HG03139 (cell line): ENCODE results near the gene FAM180A.
"Not testable (repeated sequence)": the region's sequence is repeated elsewhere in the genome, so short reads cannot be mapped to it uniquely, and the experiment has no call there.

Experiments used
- ATAC-seq: cut with Tn5 transposase; IDR thresholded peaks from one replicate; pipeline ENCODE4 v1.9.1; 2021; ENCODE audit not compliant: unreplicated experiment

FAM180A gene

DNA sequence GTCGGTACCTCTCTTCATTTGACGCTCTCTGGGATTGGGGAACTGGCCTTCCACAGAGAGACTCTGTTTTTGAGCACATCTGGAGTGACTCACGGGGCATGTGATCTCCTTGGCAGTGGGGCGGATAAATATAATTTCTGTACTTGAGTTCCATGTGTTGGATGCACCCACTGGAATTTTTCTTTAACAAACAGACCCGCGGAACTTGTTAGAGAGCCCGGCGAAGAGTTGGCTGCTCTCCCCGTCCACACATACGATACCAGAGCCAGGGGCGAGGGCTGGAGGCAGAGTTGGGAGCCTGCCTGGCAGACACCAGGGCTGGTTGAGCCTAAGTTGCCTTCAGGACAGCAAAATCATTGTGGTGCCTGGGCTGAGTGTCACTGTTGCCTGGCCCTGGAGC is at the start of gene FAM180A:
Gene FAM180A, minus strand, starts transcription at position 44 of the 400 bp plus-strand sequence. CDS start 233 bp downstream, outside the sequence.
- no peak for ATAC-seq

DNA sequence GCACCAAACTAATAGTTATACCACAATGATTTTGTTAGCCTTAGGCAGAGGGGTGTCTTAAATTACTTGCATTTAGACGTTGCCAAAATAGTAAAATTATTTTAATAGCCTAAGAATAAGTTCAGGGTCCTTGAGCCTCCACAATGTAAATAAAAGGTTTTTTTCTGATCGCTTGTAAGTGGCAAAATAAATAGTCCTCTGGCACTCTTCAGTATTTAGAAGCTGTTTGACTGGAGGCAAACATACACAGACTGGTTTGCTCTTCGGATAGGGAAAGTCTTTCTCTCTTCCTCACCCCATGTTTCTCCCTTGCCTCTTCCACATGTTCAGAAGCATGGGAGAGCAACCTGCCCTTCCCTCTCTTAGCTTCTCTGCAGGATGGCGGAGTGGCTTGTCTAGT is 49.5 kb upstream of the FAM180A start:
- no peak for ATAC-seq

DNA sequence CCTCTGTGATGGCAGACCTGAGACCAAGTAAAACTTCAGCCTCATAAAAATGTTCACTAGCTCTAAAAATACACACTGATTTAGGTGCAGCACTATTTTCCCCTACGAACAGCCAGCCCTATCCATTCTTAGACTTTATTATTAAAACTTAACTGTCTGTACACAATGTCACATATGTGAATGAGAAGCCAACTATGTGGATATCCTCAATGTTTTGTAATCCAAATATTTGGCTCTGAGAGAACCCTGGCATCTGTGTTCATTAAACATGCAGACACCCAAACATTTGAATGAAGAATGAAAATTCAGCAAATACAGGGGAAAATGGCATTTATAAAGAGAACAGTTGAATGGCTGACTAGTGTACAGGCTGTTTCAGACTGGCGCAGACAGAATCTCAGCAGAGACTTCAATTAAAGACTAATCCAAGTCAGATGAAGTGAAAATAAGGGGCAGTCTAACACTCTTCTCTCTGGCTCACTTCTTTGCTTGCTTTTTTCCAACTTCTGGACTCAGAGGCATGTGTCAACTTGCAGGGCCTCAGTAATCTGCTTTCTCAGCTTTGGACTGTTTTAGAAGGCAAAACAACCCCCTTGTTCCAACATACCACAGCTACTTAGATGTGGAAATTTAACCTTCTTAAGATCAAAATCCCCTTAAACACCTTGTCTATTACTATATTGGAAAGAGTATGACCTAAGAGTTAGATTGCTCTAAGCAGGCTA is 47.4 kb upstream of the FAM180A start:
- no peak for ATAC-seq

DNA sequence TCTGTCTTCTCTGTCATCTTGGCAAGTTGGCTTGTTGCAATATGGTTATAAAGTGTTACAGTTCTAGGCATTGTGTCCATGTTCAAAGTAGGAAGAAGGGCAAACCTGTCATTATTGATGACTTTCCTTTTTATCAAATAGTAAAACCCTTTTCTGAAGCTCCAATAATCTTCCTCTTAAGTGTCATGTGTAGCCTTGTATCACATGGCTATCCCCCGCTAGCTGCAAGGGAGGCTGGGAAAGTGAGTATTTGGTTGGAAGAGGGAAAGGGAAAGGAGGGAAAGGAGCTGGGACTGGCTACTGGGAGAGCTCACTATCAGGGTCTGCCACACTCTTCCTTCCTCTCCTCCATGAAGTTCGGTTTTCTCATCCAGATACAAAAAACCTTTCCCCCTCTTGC is 45.2 kb upstream of the FAM180A start:
- ATAC-seq, result no peak

DNA sequence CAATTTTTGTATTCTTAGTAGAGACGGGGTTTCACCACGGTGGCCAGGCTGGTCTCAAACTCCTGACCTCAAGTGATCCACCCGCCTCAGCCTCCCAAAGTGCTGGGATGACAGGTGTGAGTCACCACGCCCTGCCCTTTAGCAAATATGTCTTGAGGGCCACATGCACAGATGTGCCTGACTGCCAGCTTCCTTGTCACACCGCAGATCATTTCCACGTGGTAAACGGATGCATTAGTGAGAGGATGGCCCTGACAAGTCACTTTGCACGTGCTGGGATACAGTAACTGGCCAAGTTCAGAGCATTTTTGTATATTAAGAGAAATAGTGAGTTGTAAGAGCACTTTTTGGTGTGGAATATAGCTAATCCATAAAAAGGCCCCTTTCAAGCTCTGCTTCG is 44.3 kb upstream of the FAM180A start:
- ATAC-seq, result no peak

DNA sequence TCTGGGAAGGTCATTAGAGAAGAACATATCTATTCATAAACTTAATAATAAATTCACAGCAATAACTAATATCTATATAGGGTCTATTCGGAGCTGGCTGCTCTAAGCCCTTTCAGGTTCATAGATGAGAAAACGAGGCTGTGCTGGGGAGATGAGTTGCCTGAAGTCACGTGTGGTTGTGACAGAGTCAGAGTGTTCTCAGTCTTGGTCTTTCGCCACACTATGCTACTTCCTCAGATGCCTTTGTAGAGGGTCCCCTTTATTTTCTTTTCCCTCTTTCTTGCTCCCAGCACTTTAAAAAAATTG is 43.7 kb upstream of the FAM180A start:
- ATAC-seq, result no peak

DNA sequence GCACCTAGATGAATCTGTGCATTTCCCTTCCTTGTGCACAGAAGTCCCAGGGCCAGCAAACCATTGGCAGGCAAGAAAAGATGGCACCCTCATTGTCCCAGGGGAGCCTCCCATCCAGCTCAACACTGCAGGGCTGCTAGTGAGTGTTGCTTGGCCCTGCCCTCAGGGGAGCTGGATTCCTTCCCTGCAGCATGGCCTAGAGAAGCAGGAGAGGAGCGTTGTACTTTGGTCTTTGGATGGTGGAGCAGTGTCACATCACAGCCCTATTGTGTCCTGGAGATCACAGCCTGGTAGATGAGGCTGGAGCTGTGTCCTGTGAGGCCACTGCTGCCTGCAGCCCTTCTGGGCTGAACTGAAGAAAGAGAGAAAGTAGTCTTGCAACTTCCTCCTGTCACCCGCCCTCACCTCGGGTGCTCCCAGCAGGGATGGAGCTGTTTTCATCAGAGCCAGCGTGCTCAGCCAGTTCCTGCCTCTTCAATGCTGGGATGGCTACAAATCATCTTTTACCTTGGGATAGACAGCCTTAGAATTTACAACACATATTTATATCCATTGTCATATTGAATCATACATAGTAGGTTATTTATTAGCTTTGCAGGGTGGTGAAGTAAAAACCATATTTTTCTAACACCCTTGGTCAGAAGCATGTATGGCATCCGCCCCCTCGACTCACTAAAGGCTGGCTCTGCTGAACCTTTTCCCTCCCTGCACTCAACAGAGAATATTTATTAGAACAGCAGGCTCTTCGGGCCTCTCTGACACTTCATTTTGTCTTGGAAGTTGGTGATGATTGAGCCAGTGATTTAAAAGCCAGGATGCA is 43.1 kb upstream of the FAM180A start:
- no peak for ATAC-seq

DNA sequence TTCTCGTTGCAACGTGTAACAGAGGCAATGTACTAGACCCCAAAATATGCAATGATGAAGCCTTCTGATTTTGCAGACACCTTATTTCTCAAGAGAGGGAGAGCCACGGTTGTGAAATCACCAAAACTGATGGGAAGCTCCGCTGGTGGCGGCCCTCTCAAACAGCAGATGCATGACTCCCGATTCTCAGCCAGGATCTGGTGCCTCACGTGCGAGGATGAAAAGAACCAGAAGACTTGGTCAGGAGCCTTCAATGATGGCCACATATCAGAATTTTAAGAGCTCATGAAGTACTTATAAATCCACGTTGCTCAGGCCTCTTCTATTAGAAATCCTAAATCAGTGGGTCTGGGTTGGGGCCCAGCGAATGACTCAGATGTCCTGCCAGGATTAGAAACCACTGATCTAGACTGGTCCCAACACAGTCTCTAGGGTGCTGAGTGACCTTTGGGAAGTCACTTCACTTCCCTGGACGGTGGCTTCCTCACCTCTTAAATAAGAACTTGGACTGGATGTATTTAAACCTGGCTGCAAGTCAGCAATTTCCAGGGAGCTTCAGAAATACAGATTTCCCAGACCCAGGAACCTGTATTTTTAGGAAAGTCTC is 41.9 kb upstream of the FAM180A start:
- ATAC-seq, result no peak

DNA sequence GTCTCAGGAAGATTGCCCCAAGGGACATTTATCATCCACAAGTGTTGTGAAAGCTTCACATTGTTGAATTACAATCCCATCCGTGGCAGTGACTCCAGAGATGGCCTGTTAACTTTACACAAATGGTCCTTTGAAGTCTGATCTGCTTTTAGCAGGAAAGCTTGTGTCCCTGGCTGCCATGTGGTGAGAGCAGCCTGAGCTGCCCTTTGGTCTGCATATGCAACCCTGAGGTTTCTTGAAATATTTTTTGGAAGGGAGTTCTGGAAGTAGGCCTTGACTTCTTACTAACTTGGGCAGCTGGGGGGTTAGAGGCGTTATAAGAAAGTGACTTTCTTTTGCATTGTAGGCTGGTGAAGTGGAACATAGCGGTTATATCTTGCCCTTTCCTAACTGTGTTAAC is 41.3 kb upstream of the FAM180A start:
- ATAC-seq, result no peak

DNA sequence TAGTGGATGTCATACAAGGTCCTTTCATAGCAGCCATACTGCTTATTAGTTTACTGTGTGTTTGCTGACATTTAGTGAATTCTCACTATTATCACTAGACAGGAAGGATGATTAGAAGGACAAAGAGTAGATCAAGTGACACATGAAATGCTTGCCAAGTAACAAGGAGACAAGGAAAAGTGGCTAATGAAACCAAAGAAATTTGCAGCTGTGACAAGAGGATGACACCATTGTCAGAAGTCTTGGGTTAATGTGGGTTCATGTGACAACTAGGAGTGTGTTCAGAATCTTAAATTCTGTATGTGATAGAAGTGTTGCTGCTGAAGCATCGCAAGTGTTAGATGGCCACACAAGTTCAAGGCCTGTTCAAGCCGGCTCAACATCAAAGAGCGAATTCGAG is 40.8 kb upstream of the FAM180A start:
- ATAC-seq, result no peak

DNA sequence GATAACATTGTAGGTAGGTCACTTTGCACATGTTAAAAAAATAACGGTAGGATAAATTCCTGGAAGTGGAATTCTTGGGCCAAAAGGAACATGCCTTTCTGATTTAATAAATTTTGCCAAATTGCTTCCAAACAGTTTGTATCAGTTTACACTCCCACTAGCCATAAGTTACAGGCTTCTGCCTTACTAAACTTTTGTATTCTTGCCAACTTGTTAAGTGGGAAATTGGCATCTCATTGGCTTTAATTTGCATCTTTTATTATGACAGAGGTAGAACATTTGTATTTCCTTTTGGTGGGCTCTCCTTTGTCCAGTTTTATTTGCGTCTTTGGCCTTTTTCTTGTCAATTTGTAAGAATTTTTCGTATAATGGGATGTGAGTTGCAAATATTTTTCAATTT is 38.3 kb upstream of the FAM180A start:
- no peak for ATAC-seq

DNA sequence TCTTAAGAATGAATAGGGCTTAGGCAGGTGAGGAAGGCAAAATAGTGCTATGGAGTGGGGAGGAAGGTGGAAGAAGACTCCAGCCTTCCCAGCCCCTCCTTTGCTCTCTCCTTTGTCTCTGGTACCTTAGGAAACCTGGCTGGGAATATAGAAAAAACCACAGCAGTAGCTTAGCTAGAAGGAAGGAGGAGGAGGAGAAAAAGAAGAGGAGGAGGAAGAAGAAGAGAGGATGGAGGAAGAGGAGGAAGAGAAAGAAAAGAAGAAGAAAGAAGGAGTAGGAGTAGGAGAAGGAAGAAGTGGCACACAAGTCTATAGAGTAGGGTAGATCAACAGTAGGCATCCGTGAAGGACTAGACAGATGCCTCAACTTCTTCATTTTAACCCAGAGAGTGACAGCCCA is 36.5 kb upstream of the FAM180A start:
- ATAC-seq, result no peak

DNA sequence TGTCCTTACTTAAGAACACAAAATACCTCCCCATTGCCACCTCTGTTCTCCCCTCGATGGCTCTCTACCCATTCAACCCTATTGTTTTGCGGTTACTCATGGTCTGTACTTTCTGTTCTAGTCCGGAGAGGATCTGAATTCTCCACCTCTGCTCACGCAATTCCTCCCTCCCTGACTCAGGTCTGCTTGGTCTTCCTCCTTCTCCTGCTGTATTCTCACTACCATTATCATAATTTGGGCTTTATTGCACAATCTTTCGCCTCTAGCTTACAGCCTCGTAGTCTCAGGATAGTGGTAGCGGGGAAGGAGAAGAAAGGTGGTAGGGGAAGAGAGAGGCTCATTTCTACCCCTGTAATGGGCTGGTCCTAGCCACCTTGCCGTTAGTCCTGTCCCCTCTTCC is 35.4 kb upstream of the FAM180A start:
- no peak for ATAC-seq

DNA sequence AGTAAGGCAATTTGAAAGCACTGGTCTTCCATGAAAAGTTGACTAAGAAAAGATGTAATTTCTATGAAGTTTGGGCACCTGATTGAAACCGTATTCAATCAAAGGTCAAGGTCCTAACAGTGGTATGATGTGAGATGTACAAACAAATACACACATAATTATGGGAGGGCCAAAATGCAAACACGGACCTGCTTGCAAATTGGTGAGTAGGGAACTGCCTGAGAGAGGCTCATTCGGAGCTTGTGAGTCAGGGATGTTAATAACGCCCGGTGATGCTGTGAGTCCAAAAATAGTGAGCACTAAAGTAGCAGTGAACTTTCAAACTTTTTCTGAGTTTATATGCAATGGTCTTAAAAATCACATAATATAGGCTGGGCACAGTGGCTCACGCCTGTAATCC is 34.2 kb upstream of the FAM180A start:
- no peak for ATAC-seq

DNA sequence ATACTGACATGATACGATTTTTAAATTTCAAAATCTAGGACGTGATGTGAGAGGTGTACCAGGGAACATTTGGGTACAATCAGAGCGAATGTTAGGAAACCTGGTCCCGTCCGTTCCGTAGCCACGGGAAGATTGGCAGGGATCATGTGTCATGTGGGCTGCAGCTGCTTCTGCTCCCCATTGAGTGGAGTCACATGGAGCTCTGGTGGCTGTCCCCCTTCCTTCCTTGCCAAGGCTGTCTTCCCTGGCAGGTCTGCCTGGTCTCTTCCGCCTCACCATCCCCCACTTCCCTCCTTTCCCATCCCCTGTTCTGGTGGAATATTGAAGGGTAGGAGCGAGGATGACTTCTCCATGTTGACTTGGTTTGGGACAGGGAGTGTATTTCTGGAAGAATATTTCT is 33.8 kb upstream of the FAM180A start:
- no peak for ATAC-seq

DNA sequence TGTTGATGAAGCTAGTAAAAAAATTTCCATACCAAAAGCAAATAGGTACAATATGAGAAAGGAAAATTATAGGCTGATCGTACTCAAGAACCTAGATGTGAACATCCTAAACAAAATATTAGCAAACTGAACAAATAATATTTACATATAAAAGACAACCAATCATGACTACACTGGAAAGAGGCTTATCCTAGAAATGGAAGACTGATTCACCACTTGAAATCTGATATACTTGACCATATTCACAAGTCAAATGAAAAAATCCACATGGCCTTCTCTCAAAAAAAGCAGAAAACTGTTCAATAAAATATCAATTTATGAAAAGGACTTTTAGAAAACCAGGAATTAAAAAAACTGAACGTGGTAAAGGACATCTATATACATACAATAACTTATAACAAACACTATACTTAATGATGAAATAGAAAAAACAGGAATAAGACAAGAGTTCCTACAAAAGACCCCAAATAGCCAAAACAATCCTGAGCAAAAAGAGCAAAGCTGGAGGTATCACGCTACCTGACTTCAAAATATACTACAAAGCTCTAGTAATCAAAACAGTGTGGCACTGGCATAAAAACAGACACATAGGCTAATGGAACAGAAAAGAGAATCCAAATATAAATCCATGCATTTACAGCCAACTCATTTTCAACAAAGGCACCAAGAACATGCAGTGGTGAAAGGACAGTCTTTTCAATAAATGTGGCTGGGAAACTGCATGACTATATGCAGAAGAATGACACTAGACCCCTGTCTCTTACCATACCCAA is 29.2 kb upstream of the FAM180A start:
- no peak for ATAC-seq

DNA sequence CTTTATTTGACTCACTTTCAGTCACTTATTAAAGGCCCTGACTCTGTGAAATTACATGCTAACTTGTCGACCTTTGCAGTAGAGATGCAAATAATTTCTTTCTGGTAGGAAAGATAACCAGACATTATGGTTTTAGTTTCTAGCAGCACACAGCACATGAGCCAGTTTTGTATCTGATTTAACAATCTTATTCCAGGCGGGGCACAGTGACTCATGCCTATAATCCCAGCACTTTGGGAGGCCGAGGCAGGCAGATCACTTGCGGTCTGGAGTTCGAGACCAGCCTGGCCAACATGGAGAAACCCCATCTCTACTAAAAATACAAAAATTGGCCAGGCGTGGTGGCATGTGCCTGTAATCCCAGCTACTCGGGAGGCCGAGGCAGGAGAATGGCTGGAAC is 27.3 kb upstream of the FAM180A start:
- not testable (repeated sequence) for ATAC-seq

DNA sequence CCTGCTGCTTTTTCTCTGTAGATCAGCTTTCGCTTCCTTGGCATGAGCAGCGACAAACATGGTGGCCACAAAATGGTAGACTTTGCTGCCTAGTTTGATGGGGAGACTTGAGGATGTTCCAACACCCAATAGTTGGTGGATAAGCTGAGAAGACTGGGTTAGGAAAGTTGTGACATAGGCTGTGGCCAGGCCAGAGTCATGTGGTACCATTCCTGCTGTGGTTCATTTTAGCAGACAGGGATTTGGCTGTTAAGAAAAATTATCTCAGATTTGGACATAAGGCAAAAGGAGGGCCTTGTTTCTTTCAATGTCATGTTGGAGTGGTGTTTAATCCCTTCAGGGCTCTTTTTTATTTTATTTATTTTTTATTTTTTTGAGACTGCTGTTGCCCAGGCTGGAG is 26.6 kb upstream of the FAM180A start:
- no peak for ATAC-seq

DNA sequence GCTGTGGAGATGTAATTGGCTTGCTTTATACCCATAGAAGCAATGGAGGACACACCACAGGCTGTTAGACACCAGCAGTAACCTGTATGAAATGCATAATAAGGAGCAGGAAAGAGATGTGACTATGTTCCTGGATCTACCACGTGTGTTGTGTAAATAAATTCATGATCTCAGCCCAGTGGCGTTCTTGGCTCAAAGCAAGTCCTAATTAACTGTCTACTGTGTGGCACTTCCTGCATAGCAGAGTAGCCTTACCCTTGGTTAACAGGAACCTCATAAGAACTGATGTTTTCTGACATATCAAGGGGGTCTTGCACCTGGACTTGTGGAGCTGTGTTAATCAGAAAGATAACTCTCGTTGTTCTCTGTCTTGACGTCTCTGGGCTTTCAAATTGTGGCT is 25.7 kb upstream of the FAM180A start:
- no peak for ATAC-seq

DNA sequence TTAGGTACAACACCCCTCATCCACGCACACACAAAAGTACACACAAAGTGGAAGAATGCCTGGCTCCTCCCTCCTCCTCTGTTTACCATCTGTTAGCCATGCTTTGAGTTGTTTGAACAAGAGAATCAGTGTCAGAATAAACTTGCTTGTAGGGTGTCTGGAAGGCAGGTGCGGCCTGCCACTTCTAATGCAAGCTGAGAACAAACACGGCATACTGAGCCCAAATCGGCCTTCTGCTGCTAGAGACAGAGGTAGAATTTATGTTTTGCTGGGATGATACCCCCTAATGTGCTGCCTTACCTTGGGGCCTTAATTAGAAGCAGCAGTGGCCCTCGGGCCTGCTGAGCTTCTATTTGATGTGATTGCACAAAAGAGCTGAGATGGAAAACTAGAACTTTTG is 24.9 kb upstream of the FAM180A start:
- ATAC-seq, result no peak

DNA sequence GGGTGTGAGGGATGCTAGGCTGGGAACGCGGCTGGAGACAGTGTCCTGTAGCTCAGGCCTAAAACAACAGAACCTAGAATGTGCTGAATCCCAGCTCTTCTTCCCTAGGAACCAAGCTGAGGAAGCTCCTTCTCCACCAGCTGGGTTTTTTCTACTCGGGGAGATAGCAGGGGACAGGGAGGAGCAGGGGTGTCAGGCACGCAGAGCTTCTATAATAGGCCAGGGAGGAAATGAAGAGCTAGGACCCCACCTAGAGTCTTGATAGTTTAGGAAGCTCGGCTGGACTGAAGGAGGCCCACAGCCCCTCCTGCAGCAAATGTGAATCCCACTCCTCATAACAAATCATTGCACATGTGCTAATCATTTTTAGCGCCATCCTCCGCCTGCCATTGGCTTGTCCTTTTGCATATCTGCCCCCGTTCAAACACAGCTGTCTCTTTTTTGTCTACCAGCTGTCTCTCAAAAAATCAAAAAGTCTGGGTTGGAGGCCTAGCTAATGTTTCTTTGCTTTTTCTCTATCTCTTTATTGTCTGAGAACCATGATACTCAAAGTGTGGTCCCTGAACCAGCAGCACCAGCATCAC is 24.1 kb upstream of the FAM180A start:
- ATAC-seq, result no peak
